HS-5 (cell line): ENCODE measurements around the gene PRCC.
A peak's percentile ranks its signal among the peaks of the same experiment; 100 is the strongest.

ENCODE experiments used
- DNase-seq: peaks from one replicate; pipeline ENCODE4 v3.0.0-alpha.2; 2012; ENCODE audit warnings: low read depth

The PRCC gene

GRCh38 chr1:156814571-156815260 lies 47.4 kb downstream of the PRCC start:
- DNase-seq, result no peak

- DNase-seq, result peak; percentile 64
Measured at GRCh38 chr1:156815307-156815826, 48.0 kb downstream of the PRCC start.

GRCh38 chr1:156815961-156816422 lies 48.7 kb downstream of the PRCC start:
- DNase-seq, result no peak

GRCh38 chr1:156816561-156817328 lies 49.4 kb downstream of the PRCC start, which contains the start of gene SH2D2A:
SH2D2A (minus strand) TSS chr1:156816848; CDS start chr1:156816708, 140 bp downstream.
- DNase-seq, result no peak

- no peak for DNase-seq
Measured at GRCh38 chr1:156821801-156822200, 54.5 kb downstream of the PRCC start.

GRCh38 chr1:156822680-156823079 lies 55.3 kb downstream of the PRCC start:
- no peak for DNase-seq

- no peak for DNase-seq
Measured at GRCh38 chr1:156823210-156823790, 56.0 kb downstream of the PRCC start.

- no peak for DNase-seq
Measured at GRCh38 chr1:156826630-156827029, 59.3 kb downstream of the PRCC start.

GRCh38 chr1:156828400-156829124 lies 61.2 kb downstream of the PRCC start:
- DNase-seq, result no peak

GRCh38 chr1:156832434-156832833 lies 65.1 kb downstream of the PRCC start:
- DNase-seq, result no peak

GRCh38 chr1:156833603-156834002 lies 66.3 kb downstream of the PRCC start:
- no peak for DNase-seq

- DNase-seq, result no peak
Measured at GRCh38 chr1:156834322-156834721, 67.0 kb downstream of the PRCC start.

- no peak for DNase-seq
Measured at GRCh38 chr1:156836041-156836654, 68.8 kb downstream of the PRCC start.

GRCh38 chr1:156836892-156837291 lies 69.6 kb downstream of the PRCC start:
- DNase-seq, result no peak

- no peak for DNase-seq
Measured at GRCh38 chr1:156838972-156839371, 71.6 kb downstream of the PRCC start.

- DNase-seq, result no peak
Measured at GRCh38 chr1:156839426-156840109, 72.2 kb downstream of the PRCC start.

- no peak for DNase-seq
Measured at GRCh38 chr1:156840186-156840897, 73.0 kb downstream of the PRCC start.

GRCh38 chr1:156840898-156841279 lies 73.6 kb downstream of the PRCC start:
- DNase-seq, result no peak

GRCh38 chr1:156841295-156841855 lies 74.0 kb downstream of the PRCC start:
- no peak for DNase-seq
